Osteocyte (in vitro differentiated cells): ENCODE measurements around the gene GRIK4. TPM values are rescaled to one million over a fixed set of nuclear protein-coding genes. Genes with fewer than 3 reads are reported as not detected.

Experiments
- DNase-seq: peaks from one replicate; pipeline ENCODE4 v3.0.0; 2021; ENCODE audit warnings: mixed read lengths; ENCODE audit not compliant: unreplicated experiment; ENCODE audit errors: extremely low spot score
- H3K27ac Mint-ChIP-seq: one replicate; pipeline ENCODE4 v1.8.0; 2021; ENCODE audit warnings: mild to moderate bottlenecking, mixed read lengths; ENCODE audit not compliant: unreplicated experiment
- H3K27me3 Mint-ChIP-seq: one replicate; pipeline ENCODE4 v1.8.0; 2021; ENCODE audit warnings: mixed read lengths; ENCODE audit not compliant: unreplicated experiment
- H3K36me3 Mint-ChIP-seq: one replicate; pipeline ENCODE4 v1.8.0; 2021; ENCODE audit warnings: mixed read lengths; ENCODE audit not compliant: unreplicated experiment
- H3K4me1 Mint-ChIP-seq: one replicate; pipeline ENCODE4 v1.8.0; 2021; ENCODE audit warnings: mixed read lengths; ENCODE audit not compliant: unreplicated experiment
- H3K4me3 Mint-ChIP-seq: one replicate; pipeline ENCODE4 v1.8.0; 2021; ENCODE audit warnings: mild to moderate bottlenecking, moderate library complexity, mixed read lengths; ENCODE audit not compliant: unreplicated experiment
- H3K9me3 Mint-ChIP-seq: one replicate; pipeline ENCODE4 v1.8.0; 2021; ENCODE audit warnings: mixed read lengths; ENCODE audit not compliant: unreplicated experiment
- CTCF ChIP-seq: fragments of 200-600 bp; sonication (generic); IDR thresholded peaks from 2 replicates; pipeline ENCODE4 v1.5.0; 2021; ENCODE audit warnings: antibody characterized with exemption, mild to moderate bottlenecking, moderate library complexity
- total RNA-seq: library from RNA; stranded (reverse); gene quantifications from 2 replicates; pipeline ENCODE4 v1.2.1, GENCODE V29; 2021

The GRIK4 gene
- total RNA-seq, 1 donor from 2014 or later: 0.11 TPM

- Mint-ChIP-seq H3K36me3 (peaks cover 43% of the 10 kb centered on the region), H3K27me3 (no peaks in the 10 kb centered on the region), H3K9me3 (no peaks in the 10 kb centered on the region), H3K4me3 (no peak overlapping the region), H3K27ac (no peak overlapping the region), H3K4me1 (no peaks in the 10 kb centered on the region)
- DNase-seq: no peak
- TF ChIP-seq CTCF: no peak
These were observed 25.4 kb upstream of the GRIK4 start for GRCh38 chr11:120486138-120486537.

GRCh38 chr11:120489799-120490198 is 21.7 kb upstream of the GRIK4 start:
- peaks cover 24% of the 10 kb centered on the region for H3K36me3 Mint-ChIP-seq
- no peak overlapping the region for H3K27ac Mint-ChIP-seq

GRCh38 chr11:120492486-120492885 is 19.1 kb upstream of the GRIK4 start:
- H3K9me3 Mint-ChIP-seq: no peaks in the 10 kb centered on the region
- H3K4me3 Mint-ChIP-seq: no peak overlapping the region
- H3K27me3 Mint-ChIP-seq: no peaks in the 10 kb centered on the region
- H3K36me3 Mint-ChIP-seq: peaks cover 18% of the 10 kb centered on the region
- no peaks in the 10 kb centered on the region for H3K4me1 Mint-ChIP-seq
- TF ChIP-seq CTCF: no peak
- no peak overlapping the region for H3K27ac Mint-ChIP-seq
- DNase-seq: no peak

More at GRCh38 chr11:120489799-120490198, 21.7 kb upstream of the GRIK4 start:
- Mint-ChIP-seq H3K9me3 (no peaks in the 10 kb centered on the region), H3K4me3 (no peak overlapping the region), H3K27me3 (no peaks in the 10 kb centered on the region), H3K4me1 (no peaks in the 10 kb centered on the region)
- DNase-seq: no peak
- no peak for TF ChIP-seq CTCF

GRCh38 chr11:120494595-120494994 is 17.0 kb upstream of the GRIK4 start:
- peaks cover 9% of the 10 kb centered on the region for H3K36me3 Mint-ChIP-seq
- no peaks in the 10 kb centered on the region for H3K27me3 Mint-ChIP-seq
- H3K27ac Mint-ChIP-seq: no peak overlapping the region
- no peak overlapping the region for H3K4me3 Mint-ChIP-seq
- no peaks in the 10 kb centered on the region for H3K9me3 Mint-ChIP-seq
- TF ChIP-seq CTCF: no peak
- H3K4me1 Mint-ChIP-seq: no peaks in the 10 kb centered on the region
- no peak for DNase-seq

GRCh38 chr11:120499088-120499487 is 12.5 kb upstream of the GRIK4 start:
- H3K27ac Mint-ChIP-seq: no peak overlapping the region
- H3K9me3 Mint-ChIP-seq: no peaks in the 10 kb centered on the region
- peaks cover 4% of the 10 kb centered on the region for H3K36me3 Mint-ChIP-seq
- H3K4me1 Mint-ChIP-seq: peaks cover 4% of the 10 kb centered on the region
- no peak for DNase-seq
- H3K27me3 Mint-ChIP-seq: peaks cover 9% of the 10 kb centered on the region
- no peak for TF ChIP-seq CTCF
- no peak overlapping the region for H3K4me3 Mint-ChIP-seq
